ENCODE results near the gene UBAC2.
"Not testable (repeated sequence)": the region's sequence is repeated elsewhere in the genome, so short reads cannot be mapped to it uniquely, and the experiment has no call there.

Gene UBAC2

DNA sequence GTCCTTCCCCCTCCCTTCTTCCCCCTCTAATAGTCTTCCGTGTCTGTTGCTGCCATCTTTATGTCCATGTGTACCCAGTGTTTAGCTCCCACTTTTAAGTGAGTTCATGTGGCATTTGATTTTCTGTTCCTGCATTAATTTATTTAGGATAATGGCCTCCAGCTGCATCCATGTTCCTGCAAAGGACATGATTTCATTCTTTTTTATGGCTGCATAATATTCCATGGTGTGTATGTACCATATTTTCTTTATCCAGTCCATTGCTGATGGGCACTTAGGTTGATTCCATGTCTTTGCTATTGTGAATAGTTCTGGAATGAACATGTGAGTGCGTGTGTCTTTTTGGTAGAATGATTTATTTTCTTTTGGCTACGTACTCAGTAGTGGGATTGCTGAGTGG is 48.5 kb downstream of the UBAC2 start:
- DNase-seq (ENCODE audit: low spot score), result not testable (repeated sequence)

DNA sequence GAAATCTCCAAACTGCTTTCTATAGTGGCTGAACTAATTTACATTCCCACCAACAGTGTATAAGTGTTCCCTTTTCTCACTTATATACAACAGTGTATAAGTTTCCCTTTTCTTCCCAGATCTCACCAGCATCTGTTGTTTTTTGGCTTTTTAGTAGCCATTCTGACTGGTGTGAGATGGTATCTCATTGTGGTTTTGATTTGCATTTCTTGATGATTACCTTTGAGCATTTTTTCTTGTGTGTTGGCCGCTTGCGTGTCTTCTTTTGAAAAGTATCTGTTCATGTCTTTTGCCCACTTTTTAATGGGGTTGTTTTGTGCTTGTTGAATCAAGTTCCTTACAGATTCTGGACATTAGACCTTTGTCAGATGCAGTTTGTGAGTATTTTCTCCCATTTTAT is 49.0 kb downstream of the UBAC2 start:
- DNase-seq (ENCODE audit: low spot score), result not testable (repeated sequence)

DNA sequence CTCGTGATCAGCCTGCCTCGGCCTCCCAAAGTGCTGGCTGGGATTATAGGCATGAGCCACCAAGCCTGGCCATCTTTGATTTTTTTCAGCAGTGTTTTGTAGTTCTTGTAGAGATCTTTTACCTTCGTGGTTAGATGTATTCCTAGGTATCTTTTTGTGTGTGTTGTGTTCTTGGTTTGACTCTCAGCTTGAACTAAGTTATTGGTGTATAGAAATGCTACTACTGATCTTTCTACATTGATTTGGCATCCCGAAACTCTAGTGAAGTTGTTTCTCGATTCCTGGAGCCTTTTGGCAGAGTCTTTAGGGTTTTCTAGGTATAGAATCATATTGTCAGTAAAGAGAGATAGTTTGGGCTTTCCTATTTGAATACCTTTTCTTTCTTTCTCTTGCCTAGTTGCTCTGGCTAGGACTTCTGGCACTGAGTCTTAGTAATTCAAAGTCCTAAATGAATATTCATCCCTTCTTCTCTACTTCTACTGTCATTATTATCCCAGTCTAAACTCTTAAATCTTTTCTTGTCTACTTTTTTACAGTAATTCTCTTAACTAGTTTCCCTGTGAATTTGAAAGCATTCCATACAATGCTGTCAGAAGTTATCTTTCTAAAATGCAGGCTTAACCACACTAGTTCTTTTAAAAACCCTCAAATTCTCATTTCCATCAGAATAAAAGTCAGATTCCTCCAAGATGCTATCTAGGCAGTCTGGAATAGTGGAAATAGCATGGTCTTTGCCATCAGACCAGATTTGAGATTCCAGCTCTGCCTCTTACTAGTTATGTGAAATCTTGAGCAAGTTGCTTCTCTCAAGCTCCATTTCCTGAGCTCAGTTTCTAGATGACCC is 50.5 kb downstream of the UBAC2 start:
- no peak for DNase-seq (ENCODE audit: low spot score)

DNA sequence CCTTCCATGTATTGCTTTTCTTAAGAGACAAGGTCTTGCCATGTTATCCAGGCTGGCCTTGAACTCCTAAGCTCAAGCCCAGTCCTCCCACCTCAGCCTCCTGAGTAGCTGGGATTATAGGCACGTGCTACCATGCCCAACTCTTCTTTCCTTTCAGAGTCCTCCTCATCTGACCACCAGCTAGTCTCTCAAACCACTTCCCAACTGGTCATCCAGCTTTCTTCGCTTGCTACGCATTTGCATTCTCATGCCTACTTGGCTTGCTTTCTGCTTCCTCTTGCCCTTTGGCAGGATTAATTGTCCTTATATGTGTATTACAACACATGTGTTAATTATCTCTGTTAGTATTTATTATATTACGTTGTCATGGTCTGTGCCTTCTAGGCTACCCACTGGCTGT is 51.3 kb downstream of the UBAC2 start:
- no peak for DNase-seq (ENCODE audit: low spot score)

DNA sequence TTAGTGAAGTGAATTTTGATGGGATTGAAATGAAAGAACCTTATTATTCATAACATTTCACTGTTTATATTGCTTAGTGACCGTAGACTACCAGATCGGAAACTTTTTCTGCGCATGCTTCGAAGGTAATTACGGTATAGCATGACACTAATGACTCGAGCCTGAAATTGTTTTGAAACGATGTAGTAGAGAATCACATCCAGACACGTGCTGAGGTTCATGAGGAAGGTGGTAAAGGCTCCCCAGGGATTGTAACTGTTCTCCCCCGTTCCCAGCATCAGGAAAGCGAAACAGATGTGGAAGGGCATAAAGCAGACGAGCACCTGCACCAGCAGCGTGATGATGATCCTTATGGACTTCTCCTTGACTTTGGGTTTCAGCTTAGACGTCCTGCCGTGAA is 54.2 kb downstream of the UBAC2 start:
- DNase-seq (ENCODE audit: low spot score), result no peak

DNA sequence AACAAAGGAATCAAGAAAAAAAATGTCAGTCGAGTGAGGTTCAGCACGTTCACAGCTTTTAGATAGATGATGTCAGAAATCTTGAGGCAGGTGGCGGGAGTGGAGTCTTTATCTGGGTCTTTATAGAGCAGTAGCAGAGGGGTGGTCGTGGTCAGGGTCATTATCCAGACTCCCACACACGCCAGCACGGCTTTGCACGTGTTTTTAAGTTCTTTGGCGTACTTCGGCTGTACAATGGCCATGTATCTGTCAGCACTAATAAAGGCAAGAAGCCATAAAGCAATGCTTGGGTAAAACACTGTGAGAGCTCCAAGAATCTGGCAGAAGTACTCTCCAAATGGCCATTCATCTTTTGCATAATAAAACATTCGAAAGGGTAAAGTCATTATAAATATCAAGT is 54.6 kb downstream of the UBAC2 start:
- no peak for DNase-seq (ENCODE audit: low spot score)

DNA sequence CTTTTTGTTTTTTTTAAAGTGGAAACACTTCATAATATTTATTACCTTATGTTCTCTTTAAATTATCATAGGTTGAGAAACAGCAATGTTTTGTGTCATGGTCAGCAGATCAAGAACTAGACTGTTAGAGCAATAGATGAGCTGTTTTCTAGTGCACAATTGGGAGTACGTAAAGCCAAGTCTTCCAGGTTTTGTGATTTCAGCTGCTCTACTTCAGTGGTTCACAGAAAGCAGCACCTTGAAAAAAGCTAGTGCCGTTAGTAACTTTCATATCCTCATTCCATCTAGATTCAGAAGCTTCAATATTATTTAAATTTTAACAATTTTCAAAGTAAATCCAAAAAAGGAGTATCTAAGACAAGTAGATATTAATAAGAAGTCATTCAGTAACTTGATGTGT is 55.6 kb downstream of the UBAC2 start:
- DNase-seq (ENCODE audit: low spot score), result no peak

DNA sequence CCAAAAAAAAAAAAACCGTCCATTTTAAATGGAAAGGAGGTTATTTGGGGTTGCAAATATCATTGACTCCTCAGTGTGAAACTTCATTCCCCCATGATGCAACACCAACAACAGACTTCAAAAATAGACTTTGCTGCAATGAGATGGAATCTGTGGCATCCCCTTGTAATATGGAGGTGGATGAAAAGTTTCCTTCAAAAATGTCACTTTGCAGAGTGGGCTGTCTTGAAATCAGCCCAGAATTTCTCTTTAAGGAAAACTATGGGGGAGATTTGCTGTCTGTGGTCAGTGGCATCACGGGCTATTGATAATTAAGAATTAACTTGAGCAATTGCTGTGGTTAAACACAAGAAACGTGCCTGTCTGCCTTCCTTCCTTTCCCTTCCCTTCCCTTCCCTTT is 56.1 kb downstream of the UBAC2 start:
- no peak for DNase-seq (ENCODE audit: low spot score)

DNA sequence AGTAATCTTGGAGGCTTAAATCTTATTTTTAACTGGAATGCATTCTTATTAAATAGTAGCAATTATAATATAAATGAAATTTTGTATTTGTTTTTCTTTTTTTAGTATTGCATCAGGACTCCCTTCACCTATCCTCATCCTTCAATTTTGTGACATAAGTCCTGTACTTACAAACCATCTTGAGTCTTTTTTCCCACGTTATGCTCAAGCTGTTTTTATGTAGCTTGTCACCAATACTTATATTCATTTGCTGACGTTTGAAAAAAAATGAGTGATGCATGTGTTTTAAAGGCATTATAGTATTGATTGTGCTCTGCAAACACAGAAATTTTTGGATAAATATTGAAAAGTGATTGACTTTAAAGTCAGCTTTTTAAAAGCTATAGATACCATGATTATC is 56.6 kb downstream of the UBAC2 start:
- DNase-seq (ENCODE audit: low spot score), result no peak

DNA sequence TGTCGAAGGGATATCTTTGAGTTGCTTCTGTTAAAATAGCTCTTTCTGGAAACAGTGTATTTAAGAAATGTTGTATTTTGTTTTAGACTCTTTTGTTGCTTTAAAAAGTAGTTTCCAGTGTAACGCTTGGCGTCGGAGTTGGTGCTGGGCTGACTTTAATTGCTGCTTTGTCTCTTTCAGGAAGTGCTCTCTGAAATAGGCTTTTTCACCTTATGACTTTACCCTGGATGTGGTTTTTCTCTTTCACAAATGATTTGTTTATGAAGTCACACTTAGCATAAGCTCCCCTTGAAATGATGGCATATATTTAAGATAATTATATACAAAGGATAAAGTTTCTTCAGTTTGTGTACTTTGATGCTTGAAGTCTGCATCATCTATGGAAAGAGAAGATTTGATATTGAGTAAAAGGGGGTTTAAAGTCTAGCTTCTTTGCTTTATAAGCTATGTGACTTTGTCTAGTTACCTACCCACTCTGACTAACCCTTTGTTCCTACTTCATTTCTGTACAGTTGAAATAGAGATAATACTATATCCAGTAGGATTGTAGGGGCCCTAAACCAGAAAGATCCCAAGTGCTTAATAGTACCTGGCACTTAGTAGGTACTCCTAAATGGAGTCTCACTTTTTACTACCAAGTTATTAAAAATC is 57.7 kb downstream of the UBAC2 start, which contains the start of gene GPR18:
Gene GPR18, minus strand, starts transcription at position 170 of the 651 bp plus-strand sequence. CDS start 2,507 bp downstream, outside the sequence.
- DNase-seq (ENCODE audit: low spot score), result no peak

DNA sequence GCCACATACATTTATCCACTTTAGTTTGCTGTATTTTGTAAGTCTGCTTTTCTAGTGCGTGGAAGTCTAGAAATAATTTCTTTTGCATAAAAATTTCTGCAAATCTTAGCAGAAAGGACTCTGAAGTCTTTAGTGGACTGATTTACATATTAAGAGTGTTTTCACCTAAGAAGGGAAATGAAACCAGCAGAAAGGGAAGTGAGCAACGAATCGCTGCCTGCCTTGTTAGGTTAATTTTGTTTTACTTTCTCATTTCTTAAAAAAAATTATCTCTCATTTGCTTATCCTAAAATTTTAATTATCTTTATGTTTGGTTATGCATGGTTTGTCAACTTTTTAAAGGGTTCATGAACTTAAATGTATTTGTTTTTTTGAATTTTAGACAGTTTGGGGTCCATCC is 58.3 kb downstream of the UBAC2 start:
- DNase-seq (ENCODE audit: low spot score), result no peak

DNA sequence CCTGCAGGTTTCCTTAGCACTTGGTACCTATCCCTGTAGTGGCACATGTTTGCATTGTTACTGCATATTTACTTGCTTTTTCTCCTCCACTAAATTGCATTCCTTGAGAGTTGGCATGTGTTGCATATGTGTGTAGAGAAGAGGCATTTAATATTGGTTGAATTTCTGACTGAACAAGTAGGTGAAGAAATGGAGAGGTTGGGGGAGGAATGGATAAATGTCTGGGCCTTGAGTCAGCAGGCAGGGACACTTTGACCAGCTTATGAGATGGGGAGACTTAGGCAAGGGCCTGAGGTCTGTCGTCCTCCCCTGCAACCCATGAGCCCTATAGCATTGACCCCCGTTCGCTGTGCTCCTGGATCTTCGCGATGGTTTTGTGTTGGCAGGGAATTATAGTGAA is 59.6 kb downstream of the UBAC2 start:
- no peak for DNase-seq (ENCODE audit: low spot score)

DNA sequence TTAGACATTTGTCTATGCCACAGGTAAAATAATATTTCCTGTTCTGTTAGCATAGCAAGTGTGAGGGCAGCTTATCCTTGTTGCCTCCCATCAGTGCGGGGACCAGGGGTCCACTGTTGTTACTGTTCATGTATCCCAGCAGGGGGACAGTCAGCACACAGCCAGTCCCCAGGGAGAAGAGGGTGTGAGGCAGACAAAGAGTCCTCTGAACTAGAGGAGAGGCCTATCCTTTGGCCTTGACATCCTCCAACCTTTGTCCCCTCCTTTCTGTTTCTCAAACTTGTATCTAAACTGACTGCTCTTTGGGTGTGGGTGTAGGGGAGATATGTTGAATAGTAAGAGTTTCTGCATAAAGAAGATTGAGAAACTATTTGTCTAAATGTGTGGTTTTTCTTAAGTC is 60.4 kb downstream of the UBAC2 start:
- no peak for DNase-seq (ENCODE audit: low spot score)

DNA sequence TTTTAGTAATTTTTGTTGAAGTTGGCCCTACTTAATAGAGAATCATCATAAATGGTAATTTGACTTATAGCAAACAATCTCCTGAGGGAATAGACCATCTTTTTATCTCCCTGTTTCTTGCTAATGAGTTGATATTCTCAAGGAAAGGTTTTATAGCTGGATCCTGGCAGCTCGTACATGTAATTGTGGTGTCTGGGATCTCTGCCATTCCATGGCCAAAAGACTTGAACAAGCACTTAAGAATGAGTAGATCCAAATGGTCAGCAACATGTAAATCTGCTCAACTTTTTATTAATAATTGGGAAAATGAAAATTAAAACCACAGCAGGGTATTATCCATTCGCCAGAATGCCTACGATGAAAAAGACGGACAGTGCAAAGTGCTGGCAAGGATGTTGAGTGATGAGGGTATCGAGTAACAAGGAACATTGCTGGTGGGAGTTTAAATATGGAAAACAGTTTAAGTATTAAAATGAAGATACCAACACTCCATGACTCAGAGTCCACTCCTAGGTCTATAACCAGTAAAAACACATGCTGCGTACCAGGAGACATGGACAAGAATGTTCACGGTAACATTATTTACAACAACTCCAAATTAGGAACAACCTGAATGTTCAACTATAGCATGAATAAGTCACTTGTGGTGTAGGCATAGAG is 62.6 kb downstream of the UBAC2 start:
- DNase-seq (ENCODE audit: low spot score), result no peak

DNA sequence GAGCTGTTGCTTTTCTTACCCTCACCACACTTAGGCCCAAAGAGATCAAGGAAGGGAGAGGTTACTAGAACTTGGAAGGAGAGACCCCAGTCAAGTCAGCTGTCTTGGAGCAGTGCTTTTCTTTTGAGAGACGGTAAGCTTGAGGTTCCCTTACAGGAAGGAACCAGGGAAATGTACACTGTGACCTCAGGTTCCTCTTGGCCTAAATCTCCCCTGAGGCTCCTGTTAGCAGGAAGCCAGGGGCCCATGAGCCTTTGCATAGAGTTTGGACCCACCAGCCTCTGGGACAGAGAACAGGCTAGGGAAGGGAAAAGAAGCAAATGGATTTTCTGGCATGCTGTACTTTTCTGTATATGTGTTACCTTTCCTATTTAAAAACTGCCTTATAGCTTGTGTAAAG is 63.4 kb downstream of the UBAC2 start:
- DNase-seq (ENCODE audit: low spot score), result no peak

DNA sequence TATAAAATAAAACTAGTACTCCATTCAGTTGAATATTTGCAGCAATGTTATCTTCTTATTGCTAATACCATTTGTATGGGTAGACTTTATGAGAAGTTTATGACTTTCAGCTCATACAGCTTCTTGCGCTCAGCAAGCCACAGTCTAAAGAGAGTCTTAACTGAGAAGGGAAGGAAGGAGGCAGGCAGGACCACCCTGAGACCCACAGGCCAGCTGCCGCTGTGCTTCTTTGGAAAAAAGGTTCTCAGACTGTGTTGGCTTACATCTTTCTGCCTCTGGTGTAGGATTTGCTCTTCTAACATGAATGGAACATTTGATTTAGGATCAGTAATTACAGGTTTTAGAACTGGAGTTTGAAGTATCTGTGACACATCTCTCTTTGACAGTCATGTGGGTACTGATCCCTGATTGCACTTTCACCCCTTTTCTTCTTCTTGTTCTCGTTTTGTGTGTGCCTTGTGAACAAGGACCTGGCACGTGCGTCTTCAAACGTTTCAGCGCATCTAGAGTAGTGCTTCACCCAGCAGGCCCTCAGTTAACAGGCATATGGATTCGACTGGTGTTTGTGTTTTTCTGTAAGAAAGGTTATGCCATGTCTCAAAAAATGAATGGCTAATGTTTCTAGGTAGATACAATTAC is 64.6 kb downstream of the UBAC2 start:
- no peak for DNase-seq (ENCODE audit: low spot score)

DNA sequence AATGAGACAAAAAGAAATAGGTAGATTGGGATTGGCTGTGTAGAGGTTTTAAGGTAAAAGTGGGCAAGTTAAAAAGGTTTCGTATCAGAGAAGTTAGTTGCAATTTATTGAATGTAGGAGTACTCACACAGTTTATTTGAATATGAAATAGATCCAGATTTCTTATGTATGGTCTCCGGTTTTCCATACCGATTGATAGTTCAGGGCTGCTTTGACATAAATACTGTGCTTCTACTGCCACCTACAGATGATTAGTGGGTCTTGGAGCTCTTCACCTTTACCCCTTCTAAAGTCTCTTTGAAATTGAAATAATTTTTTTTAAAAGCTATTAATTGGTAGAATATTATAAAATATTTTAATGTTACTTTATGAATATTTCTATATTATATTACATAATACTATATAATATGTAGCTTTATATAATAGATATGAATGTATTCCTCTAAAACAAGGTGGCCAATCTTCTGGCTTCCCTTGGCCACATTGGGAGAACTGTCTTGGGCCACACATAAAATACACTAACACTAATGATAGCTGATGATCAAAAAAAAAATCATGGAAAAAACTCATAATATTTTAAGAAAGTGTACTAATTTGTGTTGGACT is 65.3 kb downstream of the UBAC2 start:
- peak; percentile 47 for DNase-seq (ENCODE audit: low spot score)

DNA sequence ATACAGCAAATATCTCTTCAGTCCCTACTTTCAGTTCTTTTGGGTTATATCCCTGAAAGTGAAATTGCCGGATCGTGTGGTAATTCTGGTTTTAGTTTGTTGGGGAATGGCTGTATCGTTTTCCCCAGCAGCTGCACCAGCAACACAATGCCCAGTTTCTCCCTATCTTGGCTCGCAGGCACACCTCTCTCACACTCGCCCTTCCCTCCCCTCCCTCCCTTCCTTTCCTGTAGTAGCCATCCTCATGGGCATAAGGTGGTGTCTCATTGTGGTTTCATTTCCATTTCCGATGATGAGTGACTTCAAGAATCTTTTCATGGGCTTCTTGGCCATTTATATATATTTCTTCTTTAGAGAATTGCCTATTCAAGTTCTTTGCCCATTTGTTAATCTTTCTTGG is 66.2 kb downstream of the UBAC2 start:
- DNase-seq (ENCODE audit: low spot score), result no peak

DNA sequence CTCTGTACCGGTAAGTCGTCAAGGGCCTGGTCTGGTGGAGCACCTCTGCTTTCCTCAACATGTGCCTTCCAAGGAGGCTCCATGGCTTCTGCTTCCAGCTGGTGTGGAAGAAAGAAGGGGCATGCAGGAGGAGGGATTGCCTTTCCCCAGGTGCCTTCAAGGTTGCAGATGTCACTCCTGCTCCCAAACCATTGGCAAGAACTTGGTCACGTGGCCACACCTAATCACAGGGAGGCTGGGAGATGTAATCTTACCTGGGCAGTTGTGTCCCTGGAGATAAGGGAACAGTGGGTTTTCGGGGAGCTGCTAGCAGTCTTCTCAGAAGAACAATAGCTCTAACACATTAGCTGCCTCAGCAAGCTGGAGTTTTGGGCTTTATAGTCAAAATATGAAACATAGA is 67.3 kb downstream of the UBAC2 start:
- no peak for DNase-seq (ENCODE audit: low spot score)

DNA sequence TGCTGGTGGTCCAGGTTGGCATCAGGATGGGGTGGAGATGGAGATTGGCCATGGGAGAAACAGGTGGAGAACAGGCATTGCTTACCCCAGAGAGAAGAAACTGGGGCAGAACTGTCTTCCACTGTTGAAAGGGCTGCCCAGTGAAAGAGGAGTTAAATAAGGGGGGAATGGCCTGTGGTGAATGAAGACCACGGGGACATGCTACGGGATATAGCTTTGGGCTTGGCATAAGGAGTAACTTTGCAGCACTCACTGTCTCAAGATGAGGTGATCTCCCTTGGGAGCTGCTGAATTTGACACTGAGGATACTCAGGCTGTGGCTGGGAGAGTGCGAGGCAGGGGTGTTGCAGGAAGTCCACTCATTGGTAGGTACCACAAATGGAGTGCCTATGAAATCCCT is 68.2 kb downstream of the UBAC2 start:
- DNase-seq (ENCODE audit: low spot score), result no peak

DNA sequence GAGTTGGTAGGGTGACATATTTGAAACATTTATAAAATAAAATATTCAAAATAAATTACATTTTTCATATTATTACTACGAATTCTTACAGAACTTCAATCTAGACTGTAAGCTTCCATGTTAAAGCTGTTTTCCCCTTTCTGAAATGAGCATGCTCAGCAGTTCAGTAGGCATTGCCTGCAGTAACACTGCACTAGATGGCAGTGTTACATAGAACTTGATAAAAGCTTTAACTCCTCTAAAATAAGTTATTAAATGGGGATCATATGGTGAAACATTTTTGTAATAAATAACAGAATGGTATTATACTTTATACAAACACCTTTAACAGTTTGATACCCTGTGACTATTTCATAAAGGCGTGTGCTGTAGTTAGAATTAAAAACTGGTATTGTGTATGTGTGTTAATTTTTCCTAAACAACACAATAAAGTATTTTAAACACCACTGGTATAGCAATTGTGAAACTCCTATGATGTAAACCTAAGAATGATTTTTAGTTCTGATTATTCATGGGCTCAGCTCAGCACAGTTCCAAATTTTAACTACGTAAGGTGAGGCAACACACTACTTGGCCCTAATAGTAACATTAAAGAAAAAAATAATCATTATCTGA is 69.1 kb downstream of the UBAC2 start:
- DNase-seq (ENCODE audit: low spot score), result peak; percentile 17

DNA sequence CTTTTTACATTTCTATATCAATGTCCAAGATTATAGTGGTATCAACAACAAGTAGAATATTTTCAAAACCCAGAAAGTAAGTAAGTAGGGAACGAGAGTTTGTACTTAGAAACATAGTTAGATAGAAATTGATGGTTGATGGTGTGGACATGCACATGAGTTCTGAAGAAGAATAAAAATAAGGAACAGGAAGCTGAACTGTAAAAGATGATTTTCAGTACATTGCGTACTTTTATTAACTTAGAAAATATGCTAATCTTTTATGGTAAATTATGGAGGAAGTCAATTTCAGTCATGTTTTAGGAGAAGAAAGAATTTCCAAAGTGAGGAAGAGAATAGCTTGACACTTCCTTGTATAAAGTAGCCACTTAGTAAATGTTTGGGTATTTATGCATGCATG is 69.9 kb downstream of the UBAC2 start:
- DNase-seq (ENCODE audit: low spot score), result no peak
